ENCODE results near the gene STX11. TPM values are rescaled to one million over a fixed set of nuclear protein-coding genes. Genes with fewer than 3 reads are reported as not detected.

Gene STX11
- polyA plus RNA-seq, 1 donor from 2014 or later, result not detected

GRCh38 chr6:144165784-144166183, 15.5 kb downstream of the STX11 start:
- Histone ChIP-seq H3K9me3 (ENCODE audit: low read length) (no peaks in the 10 kb centered on the region), H3K79me2 (replicated peaks; ENCODE audit: insufficient read depth, low read length) (no peaks in the 10 kb centered on the region), H3K4me3 (ENCODE audit: low read length) (no peak overlapping the region), H3F3A (ENCODE audit: insufficient read depth, low read length, poor library complexity, severe bottlenecking) (no peaks in the 10 kb centered on the region), H3K27me3 (ENCODE audit: insufficient read depth, low read depth, low read length) (no peaks in the 10 kb centered on the region), H3K4me2 (ENCODE audit: low read length) (no peak overlapping the region), H3K36me3 (ENCODE audit: insufficient read depth, low read length) (no peaks in the 10 kb centered on the region), H4K20me1 (ENCODE audit: insufficient read depth) (no peaks in the 10 kb centered on the region), H2AFZ (ENCODE audit: low read depth, low read length) (no peak overlapping the region), H3K9ac (ENCODE audit: low read length) (no peak overlapping the region), H3K9me2 (ENCODE audit: insufficient read depth, low read length) (no peaks in the 10 kb centered on the region), H3K27ac (ENCODE audit: low read length) (no peak overlapping the region)
- no peak for TF ChIP-seq REST (IDR thresholded peaks at IDR 0.05; ENCODE audit: borderline replicate concordance)

GRCh38 chr6:144170044-144170443, 19.7 kb downstream of the STX11 start:
- Histone ChIP-seq H3K4me2 (ENCODE audit: low read length) (no peak overlapping the region), H3K9me3 (ENCODE audit: low read length) (no peaks in the 10 kb centered on the region), H3K4me3 (ENCODE audit: low read length) (no peak overlapping the region), H3K27me3 (ENCODE audit: insufficient read depth, low read depth, low read length) (no peaks in the 10 kb centered on the region), H2AFZ (ENCODE audit: low read depth, low read length) (no peak overlapping the region), H3F3A (ENCODE audit: insufficient read depth, low read length, poor library complexity, severe bottlenecking) (no peaks in the 10 kb centered on the region), H4K20me1 (ENCODE audit: insufficient read depth) (no peaks in the 10 kb centered on the region), H3K79me2 (replicated peaks; ENCODE audit: insufficient read depth, low read length) (no peaks in the 10 kb centered on the region), H3K9me2 (ENCODE audit: insufficient read depth, low read length) (no peaks in the 10 kb centered on the region), H3K9ac (ENCODE audit: low read length) (no peak overlapping the region), H3K36me3 (ENCODE audit: insufficient read depth, low read length) (no peaks in the 10 kb centered on the region), H3K27ac (ENCODE audit: low read length) (no peak overlapping the region)
- TF ChIP-seq, protein P1, sequence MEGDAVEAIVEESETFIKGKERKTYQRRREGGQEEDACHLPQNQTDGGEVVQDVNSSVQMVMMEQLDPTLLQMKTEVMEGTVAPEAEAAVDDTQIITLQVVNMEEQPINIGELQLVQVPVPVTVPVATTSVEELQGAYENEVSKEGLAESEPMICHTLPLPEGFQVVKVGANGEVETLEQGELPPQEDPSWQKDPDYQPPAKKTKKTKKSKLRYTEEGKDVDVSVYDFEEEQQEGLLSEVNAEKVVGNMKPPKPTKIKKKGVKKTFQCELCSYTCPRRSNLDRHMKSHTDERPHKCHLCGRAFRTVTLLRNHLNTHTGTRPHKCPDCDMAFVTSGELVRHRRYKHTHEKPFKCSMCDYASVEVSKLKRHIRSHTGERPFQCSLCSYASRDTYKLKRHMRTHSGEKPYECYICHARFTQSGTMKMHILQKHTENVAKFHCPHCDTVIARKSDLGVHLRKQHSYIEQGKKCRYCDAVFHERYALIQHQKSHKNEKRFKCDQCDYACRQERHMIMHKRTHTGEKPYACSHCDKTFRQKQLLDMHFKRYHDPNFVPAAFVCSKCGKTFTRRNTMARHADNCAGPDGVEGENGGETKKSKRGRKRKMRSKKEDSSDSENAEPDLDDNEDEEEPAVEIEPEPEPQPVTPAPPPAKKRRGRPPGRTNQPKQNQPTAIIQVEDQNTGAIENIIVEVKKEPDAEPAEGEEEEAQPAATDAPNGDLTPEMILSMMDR (IDR thresholded peaks at IDR 0.05; ENCODE audit: poor library complexity, severe bottlenecking), result no peak
- no peak for TF ChIP-seq REST (IDR thresholded peaks at IDR 0.05; ENCODE audit: borderline replicate concordance)
- no peak for TF ChIP-seq POLR2AphosphoS5 (IDR thresholded peaks at IDR 0.05)
- TF ChIP-seq TAF1 (IDR thresholded peaks at IDR 0.05; ENCODE audit: low read depth), result no peak
- no peak for TF ChIP-seq EZH2 (IDR thresholded peaks at IDR 0.05; ENCODE audit: borderline replicate concordance, insufficient read depth, low read length, poor library complexity, severe bottlenecking)
- no peak for TF ChIP-seq SMC3 (conservative IDR thresholded peaks at IDR 0.05; ENCODE audit: poor library complexity)
- TF ChIP-seq MXI1 (conservative IDR thresholded peaks at IDR 0.05; ENCODE audit: poor library complexity, severe bottlenecking), result no peak
- no peak for TF ChIP-seq RAD21 (conservative IDR thresholded peaks at IDR 0.05)
- no peak for TF ChIP-seq EP300 (conservative IDR thresholded peaks at IDR 0.05; ENCODE audit: poor library complexity, severe bottlenecking)

All from neural cell (in vitro differentiated cells).